Smooth muscle cell (in vitro differentiated cells): ENCODE measurements around the gene UPK2. TPM values are rescaled to one million over a fixed set of nuclear protein-coding genes. Genes with fewer than 3 reads are reported as not detected.

Source experiments
- DNase-seq: peaks from one replicate; lab custom pipeline; 2025; ENCODE audit not compliant: unreplicated experiment; lab: John Stamatoyannopoulos, UW
- H2AFZ ChIP-seq: fragments of 200-600 bp; sonication (generic); 2 replicates; pipeline ENCODE4 v1.6.0; 2016; ENCODE audit warnings: antibody characterized with exemption, low read depth, mild to moderate bottlenecking
- H3F3A ChIP-seq: fragments of 200-600 bp; sonication (generic); 2 replicates; pipeline ENCODE4 v1.6.0; 2017; ENCODE audit warnings: antibody characterized with exemption, low read depth
- H3K27ac ChIP-seq: fragments of 200-600 bp; sonication (generic); 2 replicates; pipeline ENCODE4 v1.5.1; 2016; ENCODE audit warnings: low read depth, mild to moderate bottlenecking
- H3K27me3 ChIP-seq: fragments of 200-600 bp; sonication (generic); 2 replicates; pipeline ENCODE4 v1.6.1; 2016; ENCODE audit warnings: low read depth, mild to moderate bottlenecking
- H3K36me3 ChIP-seq: fragments of 200-600 bp; sonication (generic); 2 replicates; pipeline ENCODE4 v1.5.1; 2016; ENCODE audit warnings: low read depth
- H3K4me1 ChIP-seq: fragments of 200-600 bp; sonication (generic); 2 replicates; pipeline ENCODE4 v1.5.1; 2016; ENCODE audit warnings: low read depth
- H3K4me2 ChIP-seq: fragments of 200-600 bp; sonication (generic); 2 replicates; pipeline ENCODE4 v1.6.0; 2016; ENCODE audit warnings: mild to moderate bottlenecking
- H3K4me3 ChIP-seq: fragments of 200-600 bp; sonication (generic); 2 replicates; pipeline ENCODE4 v1.5.1; 2016; ENCODE audit warnings: mild to moderate bottlenecking
- H3K79me2 ChIP-seq: fragments of 200-600 bp; sonication (generic); 2 replicates; pipeline ENCODE4 v1.6.0; 2016; ENCODE audit warnings: low read depth, mild to moderate bottlenecking
- H3K9ac ChIP-seq: fragments of 200-600 bp; sonication (generic); 2 replicates; pipeline ENCODE4 v1.6.0; 2016; ENCODE audit warnings: low read depth
- H3K9me3 ChIP-seq: fragments of 200-600 bp; sonication (generic); replicated peaks from 2 replicates; pipeline ENCODE4 v1.5.1; 2016; ENCODE audit warnings: low read depth
- H4K20me1 ChIP-seq: fragments of 200-600 bp; sonication (generic); 2 replicates; pipeline ENCODE4 v1.6.0; 2016; ENCODE audit warnings: low read depth
- WGBS: methylation state at CpG from one replicate; pipeline ENCODE4 v1.1.7; 2016; ENCODE audit warnings: low lambda C conversion rate; 5-methylcytosine and 5-hydroxymethylcytosine counted together
- polyA plus RNA-seq: library from polyadenylated mRNA; unstranded; fragments of >200 nt; fragmentation: Nextera tagmentation; extraction: Ambion mirVana; gene quantifications from 2 replicates; pipeline ENCODE4 v1.2.1, GENCODE V29; 2016
- total RNA-seq: library from RNA; depleted of rRNA; stranded (reverse); fragments of >200 nt; gene quantifications from 2 replicates; pipeline ENCODE4 v1.2.3, GENCODE V29; 2014
- TF ChIP-seq, protein P1 (sequence below): fragments of 200-600 bp; sonication (generic); IDR thresholded peaks from 2 replicates; pipeline ENCODE4 v1.5.1; 2017; ENCODE audit warnings: borderline replicate concordance, mild to moderate bottlenecking, antibody characterized with exemption; ENCODE audit not compliant: insufficient read depth, poor library complexity, severe bottlenecking

Gene UPK2
- total and polyA plus RNA-seq, 2 experiments from 2014 or later = 1.4 TPM; not detected in 1

DNA sequence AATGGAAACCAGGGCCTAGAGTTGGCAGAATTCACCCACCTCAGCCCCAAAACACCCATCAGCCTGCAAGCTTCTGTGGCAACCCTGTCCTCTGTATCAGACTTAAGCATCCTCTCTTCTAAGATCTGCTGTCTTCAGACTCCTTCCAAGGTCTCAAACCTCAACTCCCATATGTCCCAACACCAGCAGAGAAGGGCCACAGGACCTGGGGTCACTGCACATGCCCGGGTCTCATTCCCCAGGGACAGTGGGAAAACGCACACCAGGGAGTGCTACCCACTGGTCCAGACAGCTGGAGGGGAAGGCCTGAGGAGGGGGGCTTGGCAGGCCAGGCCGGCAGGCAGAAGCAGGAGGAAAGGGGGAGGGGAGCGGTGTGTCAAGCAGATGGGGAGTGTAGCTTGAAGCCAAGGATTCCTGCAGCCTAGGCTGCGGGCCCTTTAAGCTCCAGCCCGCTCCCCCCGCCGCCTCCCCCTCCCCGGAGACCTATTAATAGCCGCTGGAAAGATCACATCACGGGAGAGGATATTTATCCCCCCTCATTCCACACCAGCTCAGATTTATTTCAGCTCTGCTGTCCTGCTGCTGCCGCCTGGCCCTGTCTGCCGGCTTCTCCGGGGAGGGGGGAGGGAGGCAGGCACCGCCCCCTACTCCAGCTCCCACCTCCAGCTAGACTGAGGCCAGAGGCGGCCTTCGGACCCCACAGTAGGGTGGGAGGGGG, 47.0 kb upstream of the UPK2 start:
- Histone ChIP-seq H4K20me1 (peaks cover 48% of the 10 kb centered on the region), H3K9ac (peak overlapping the region; percentile 94), H3K27me3 (no peaks in the 10 kb centered on the region), H3K4me3 (peak overlapping the region; percentile 45), H3K79me2 (peaks cover 63% of the 10 kb centered on the region), H2AFZ (no peak overlapping the region), H3K4me2 (peak overlapping the region; percentile 88), H3K9me3 (no peaks in the 10 kb centered on the region), H3K4me1 (peaks cover 61% of the 10 kb centered on the region), H3F3A (peaks cover 23% of the 10 kb centered on the region), H3K27ac (peak overlapping the region; percentile 100), H3K36me3 (no peaks in the 10 kb centered on the region)
- DNase-seq = peak; percentile 65
- WGBS = 4% methylated on average over 13 of the region's 17 CpGs
- TF ChIP-seq, protein P1, sequence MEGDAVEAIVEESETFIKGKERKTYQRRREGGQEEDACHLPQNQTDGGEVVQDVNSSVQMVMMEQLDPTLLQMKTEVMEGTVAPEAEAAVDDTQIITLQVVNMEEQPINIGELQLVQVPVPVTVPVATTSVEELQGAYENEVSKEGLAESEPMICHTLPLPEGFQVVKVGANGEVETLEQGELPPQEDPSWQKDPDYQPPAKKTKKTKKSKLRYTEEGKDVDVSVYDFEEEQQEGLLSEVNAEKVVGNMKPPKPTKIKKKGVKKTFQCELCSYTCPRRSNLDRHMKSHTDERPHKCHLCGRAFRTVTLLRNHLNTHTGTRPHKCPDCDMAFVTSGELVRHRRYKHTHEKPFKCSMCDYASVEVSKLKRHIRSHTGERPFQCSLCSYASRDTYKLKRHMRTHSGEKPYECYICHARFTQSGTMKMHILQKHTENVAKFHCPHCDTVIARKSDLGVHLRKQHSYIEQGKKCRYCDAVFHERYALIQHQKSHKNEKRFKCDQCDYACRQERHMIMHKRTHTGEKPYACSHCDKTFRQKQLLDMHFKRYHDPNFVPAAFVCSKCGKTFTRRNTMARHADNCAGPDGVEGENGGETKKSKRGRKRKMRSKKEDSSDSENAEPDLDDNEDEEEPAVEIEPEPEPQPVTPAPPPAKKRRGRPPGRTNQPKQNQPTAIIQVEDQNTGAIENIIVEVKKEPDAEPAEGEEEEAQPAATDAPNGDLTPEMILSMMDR = no peak

DNA sequence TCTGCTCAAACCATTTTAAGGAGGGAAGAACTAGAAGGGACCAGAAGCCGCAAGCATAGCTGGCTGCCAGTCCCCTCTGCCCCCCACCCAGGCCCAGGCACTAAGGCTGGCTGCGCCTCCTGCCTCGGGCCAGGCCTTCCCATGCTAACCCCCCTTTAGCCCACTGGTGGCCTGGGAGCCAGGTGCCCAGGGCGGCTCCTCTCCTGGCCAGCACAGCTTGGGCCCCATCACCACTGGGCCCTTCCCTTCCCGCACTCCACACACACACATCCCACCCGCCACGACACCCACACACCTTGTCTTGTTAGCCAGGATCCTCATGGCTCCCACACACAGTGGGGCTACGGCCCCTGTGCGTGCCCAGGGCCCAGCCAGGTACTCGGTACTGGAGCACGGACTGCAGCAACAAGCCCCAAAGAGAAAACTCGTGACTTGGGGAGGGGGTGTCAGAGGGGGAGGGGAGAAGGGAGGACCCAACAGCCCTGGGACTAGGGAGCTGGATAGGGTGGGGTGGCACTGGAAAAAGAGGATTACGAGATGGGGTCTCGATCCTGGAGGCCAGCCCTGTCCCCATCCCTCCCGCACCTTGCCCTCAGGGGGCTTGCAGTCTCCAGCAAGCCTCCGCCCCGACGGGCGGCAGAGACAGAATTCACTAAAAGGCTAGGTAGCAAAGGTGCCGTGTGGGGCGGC, 46.3 kb upstream of the UPK2 start:
- Histone ChIP-seq H3K36me3 (no peaks in the 10 kb centered on the region), H3K79me2 (peaks cover 63% of the 10 kb centered on the region), H3K27ac (peak overlapping the region; percentile 100), H3K9me3 (no peaks in the 10 kb centered on the region), H3K9ac (peak overlapping the region; percentile 94), H3K4me1 (peaks cover 67% of the 10 kb centered on the region), H3K4me3 (peak overlapping the region; percentile 45), H3F3A (peaks cover 25% of the 10 kb centered on the region), H2AFZ (no peak overlapping the region), H3K4me2 (peak overlapping the region; percentile 88), H3K27me3 (no peaks in the 10 kb centered on the region), H4K20me1 (peaks cover 41% of the 10 kb centered on the region)
- DNase-seq = no peak
- WGBS = 10% methylated on average over 21 of the region's 21 CpGs
- TF ChIP-seq, protein P1 = no peak

- Histone ChIP-seq H3K9ac (peak overlapping the region; percentile 94), H3K4me2 (peak overlapping the region; percentile 88), H4K20me1 (peaks cover 33% of the 10 kb centered on the region), H3K4me3 (peak overlapping the region; percentile 45), H3K79me2 (peaks cover 65% of the 10 kb centered on the region), H3F3A (peaks cover 32% of the 10 kb centered on the region), H3K27ac (peak overlapping the region; percentile 100), H3K27me3 (no peaks in the 10 kb centered on the region), H3K9me3 (no peaks in the 10 kb centered on the region), H2AFZ (no peak overlapping the region), H3K36me3 (no peaks in the 10 kb centered on the region), H3K4me1 (peaks cover 73% of the 10 kb centered on the region)
- DNase-seq = peak; percentile 80
- TF ChIP-seq, protein P1 = no peak
- WGBS = 2% methylated on average over 37 of the region's 67 CpGs
Measured at GRCh38 chr11:118910309-118911112, 45.6 kb upstream of the UPK2 start.
